ENCODE results near the gene PTPN18.

Gene PTPN18

GRCh38 chr2:130363479-130363878 lies 7.6 kb downstream of the PTPN18 start:
- no peak for DNase-seq

- no peak for DNase-seq
Observed at GRCh38 chr2:130365075-130365474, 9.2 kb downstream of the PTPN18 start.

GRCh38 chr2:130365963-130366362 lies 10.1 kb downstream of the PTPN18 start:
- no peak for DNase-seq

GRCh38 chr2:130366720-130367119 lies 10.9 kb downstream of the PTPN18 start:
- DNase-seq, result no peak

GRCh38 chr2:130368786-130369185 lies 12.9 kb downstream of the PTPN18 start:
- DNase-seq, result no peak

- no peak for DNase-seq
Observed at GRCh38 chr2:130369311-130369964, 13.6 kb downstream of the PTPN18 start.

GRCh38 chr2:130369965-130370341 lies 14.1 kb downstream of the PTPN18 start:
- no peak for DNase-seq

GRCh38 chr2:130370490-130370889 lies 14.6 kb downstream of the PTPN18 start:
- DNase-seq, result no peak

GRCh38 chr2:130371723-130372054 lies 15.8 kb downstream of the PTPN18 start:
- no peak for DNase-seq

- peak in 51 of 56 donors; percentile 39 to 93 (median 73) for DNase-seq
Observed at GRCh38 chr2:130372055-130372832, 16.4 kb downstream of the PTPN18 start.

- no peak for DNase-seq
Observed at GRCh38 chr2:130372833-130373807, 17.3 kb downstream of the PTPN18 start.

- no peak for DNase-seq
Observed at GRCh38 chr2:130373808-130374365, 18.0 kb downstream of the PTPN18 start.

- DNase-seq, result no peak
Observed at GRCh38 chr2:130374587-130375290, 18.9 kb downstream of the PTPN18 start.

GRCh38 chr2:130375291-130376266 lies 19.7 kb downstream of the PTPN18 start:
- no peak for DNase-seq

- no peak for DNase-seq
Observed at GRCh38 chr2:130376433-130377293, 20.8 kb downstream of the PTPN18 start.

- no peak for DNase-seq
Observed at GRCh38 chr2:130377491-130377890, 21.6 kb downstream of the PTPN18 start.

- DNase-seq, result no peak
Observed at GRCh38 chr2:130378206-130378897, 22.5 kb downstream of the PTPN18 start.

- no peak for DNase-seq
Observed at GRCh38 chr2:130378898-130379214, 23.0 kb downstream of the PTPN18 start.
